Pulmonary artery endothelial cell (primary cell): Measurements from ENCODE around the gene MLYCD. TPM values are rescaled to one million over a fixed set of nuclear protein-coding genes. Genes with fewer than 3 reads are reported as not detected.

ENCODE experiments used
- DNase-seq: peaks from one replicate; pipeline ENCODE4 v3.0.0-alpha.2; 2011; ENCODE audit warnings: low read depth, low spot score
- total RNA-seq: library from RNA; depleted of rRNA; stranded (reverse); fragments of >200 nt; gene quantifications from 2 replicates; pipeline ENCODE4 v1.2.3, GENCODE V29; 2014

The MLYCD gene
- total RNA-seq, 1 donor from 2014 or later = 2.2 TPM

DNA sequence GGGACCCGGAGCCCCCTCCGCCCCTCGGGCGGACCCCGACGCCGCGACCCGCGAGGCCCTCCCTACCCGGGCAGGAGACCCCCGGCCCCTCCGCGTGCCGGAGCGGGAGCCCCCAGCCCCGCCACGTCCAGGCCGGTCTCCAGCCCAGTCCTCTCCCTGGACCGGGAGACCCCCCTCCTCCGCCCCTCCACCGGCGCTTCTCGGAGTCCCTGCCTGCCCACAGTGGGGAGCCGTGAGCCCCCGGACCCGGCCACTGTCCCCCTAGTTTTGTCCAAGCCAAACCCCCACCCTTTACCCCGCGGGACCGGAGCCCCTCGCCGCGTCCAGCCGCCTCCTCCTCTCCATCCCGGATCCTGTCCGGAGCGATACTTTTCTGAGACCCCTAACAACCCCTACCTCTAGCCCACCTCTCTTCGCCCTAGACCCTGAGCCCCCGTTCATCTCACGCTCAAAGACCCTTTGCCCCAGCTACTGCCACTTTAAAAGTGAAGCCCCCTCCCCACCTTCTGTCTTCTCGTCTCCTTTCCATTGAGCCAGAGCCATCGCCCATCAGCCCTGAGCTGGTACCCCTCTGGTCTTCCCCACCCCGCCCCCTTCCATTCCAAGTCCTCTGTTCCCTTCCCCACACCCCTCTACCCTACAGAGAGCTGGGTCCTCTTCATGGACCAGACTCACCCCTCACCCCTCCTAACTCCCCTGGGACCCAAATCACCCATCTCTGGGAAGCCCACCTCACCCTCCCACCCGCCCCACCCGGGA is 70.2 kb downstream of the MLYCD start:
- no peak for DNase-seq

DNA sequence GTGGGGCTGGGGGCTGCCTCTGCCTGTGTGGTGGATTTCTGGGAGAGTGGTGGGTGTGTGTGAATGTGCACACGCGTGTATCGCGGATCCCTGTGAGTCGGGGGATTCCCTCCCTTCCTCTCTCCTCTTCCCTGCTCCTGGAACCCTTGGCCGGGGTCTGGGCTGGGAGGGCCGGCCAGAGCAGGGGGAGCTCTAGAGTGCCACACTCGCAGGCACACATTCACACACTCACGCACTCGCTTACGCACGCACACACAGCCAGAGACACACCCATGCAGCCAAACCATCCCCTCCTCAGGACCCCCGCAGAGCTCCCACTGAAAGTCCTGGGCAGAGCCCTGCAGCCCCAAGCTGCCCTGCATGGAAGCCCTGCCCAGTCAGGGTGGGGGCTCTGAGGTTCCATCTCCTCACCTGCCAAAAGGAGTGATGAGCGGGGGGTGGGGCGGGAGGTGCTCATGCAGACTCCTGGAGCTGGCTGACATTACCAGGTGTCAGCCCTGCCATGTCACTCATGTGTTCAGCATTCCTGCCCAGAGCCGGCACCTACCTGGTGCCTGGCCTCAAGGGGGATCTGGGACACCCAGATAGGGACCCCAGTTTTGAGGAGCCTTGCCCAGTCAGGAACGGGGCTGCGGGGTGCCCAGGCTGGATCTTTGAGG is 71.0 kb downstream of the MLYCD start:
- DNase-seq = no peak

DNA sequence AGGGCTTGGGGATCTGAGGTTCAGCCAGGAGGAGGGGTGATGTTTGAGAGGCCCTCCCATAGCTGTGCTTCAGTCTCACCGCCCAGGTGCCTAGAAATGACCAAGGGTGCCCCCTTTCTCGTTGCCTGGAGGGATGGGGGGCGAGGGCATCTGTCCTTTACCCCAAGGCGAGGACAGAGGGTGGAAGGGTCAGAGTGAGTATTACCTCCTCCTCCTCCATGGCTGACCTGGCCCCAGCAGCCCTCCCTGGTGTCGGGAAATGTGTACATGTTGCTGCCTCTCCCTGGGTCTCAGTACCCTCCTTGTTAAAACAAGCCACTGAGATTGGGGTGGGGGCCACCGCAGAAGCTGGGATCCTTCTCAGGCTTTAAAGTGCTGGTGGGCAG is 71.5 kb downstream of the MLYCD start:
- DNase-seq = no peak

DNA sequence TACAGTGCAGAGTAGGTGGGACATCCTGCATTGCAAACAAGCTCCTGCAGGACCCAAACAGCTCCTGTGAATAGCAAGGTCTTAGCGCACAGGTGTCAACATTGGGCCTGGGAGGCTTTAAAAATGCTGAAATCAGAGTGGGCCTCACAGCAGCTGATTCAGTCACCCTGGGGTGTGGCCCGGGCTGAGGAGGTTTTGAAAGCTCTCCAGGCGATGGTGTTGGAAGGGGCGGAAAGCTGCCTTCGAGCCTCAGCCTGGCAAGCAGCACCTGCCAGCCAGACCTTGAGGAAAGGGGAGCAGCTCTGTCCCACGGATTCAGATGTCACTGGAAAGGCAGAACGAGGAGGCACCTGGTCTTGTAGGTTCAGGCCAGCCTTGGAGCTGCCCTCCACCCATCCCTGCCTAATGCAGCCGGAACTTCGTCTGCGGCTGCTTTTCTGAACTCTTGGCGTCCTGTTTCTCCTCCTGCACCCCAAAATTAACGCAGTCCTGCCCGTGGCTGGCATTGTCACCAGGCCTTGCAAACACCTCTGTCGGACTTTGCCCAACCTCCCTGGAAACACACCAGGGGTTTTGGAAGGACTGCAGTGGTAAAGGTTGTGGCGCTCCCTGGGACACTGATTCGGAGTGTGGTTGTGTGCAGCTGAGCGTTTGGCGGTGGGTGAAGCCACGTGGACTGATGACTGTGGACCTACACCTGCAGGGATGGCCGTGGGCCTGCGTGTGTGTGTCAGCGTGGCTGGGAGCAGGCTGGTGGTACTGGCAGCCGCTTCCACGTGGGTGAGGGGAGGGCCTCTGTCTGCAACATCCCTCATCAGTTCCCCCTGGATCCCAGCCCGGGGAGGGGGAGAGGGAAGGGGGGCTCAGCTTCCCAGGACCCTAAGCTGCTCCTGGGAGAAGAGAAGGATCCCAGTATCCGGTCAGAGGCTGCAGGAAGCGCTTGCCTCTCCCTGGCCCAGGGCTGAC is 72.5 kb downstream of the MLYCD start:
- DNase-seq = no peak

DNA sequence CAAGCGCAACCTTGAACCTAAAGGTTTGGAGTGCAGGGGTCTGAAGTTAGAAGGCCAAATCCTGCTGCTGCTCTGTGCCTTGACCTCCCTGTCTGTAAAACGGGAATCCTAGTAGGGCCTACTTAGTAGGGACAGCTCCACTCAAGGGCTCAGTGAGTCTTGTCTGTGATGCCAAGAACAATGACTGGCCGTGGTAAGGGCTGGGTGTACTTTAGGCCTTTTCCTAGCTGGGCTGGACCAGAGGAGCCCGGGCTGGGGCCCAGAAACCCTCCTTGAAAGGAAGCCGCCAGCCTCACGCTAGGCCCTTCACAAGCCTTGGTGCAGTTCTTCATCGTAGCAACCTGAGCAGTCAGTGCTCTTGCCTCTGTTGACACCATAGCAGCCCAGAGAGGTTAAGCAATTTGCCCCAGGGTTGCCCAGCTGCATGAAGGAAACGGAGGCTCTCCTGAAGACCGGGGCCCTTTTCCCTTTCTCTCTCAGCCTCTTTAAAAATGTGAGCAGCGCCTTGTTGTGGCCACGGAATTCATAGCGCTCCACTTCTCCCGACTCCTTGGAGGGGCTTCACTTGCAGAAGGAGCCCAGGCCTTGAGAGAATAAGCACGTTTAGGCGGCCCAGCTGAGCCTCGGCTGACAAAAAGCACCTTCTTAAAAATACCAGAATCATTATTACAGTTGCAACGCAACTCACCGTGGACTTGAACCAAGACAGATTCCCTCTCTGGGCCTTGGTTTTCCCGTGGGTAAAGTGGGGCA is 73.5 kb downstream of the MLYCD start:
- DNase-seq = no peak

DNA sequence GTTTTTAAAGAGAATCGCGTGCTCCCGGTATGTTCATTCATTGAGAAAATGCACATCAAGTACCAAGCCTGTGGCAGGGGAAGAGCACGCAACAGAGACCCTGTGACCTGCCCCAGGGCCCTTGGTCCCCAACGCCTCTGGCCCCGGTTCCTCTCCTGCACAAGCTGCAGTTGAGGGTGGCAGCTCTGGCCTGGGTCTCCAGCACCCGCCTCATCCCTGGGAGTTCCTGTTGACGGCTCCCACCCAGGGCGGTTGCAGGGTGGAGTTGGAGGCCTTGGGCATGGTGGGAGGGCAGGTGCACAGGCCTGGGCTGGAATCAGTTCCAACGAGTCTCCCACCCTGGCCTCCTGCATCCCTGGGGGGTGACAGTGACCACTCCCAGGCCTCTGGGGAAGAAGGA is 74.2 kb downstream of the MLYCD start:
- DNase-seq = no peak

DNA sequence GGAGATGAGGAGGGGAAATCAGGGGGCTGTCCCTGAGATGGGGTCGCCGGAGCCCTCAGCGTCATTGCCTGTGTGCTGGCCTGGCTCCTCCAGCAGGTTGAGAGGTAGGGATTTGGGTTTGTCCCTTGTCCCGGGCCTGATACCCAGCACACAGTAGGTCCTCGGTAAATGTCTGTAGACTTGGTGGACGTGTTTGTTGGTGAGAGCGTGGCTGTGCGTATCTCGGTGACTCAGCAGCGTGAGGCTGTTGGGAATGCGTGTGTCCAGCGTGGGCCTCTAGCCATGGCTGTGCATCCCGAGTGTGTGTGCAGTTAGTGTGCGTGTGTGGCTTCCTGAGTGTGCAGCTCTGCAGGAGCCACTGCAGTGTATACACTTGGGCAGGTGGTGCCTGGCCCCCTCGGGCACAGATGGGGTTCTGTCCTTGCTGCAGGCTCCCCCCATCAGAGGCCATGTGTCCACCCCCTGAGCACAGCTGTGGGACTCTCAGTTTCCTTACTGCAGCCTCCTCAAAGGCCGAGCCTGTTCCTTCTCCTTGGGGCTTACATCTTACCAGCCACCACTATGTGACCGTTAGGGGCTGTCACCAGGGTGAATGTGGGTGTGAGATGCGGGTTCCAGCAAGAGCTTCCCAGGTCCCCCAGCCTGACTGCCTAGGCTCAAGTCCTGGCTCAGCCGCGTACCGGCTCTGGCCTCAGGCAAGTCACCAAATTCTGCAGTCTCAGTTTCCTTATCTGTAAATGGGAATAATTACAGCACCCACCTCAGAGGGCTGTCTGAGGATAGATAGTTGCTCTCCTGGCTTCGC is 74.9 kb downstream of the MLYCD start:
- DNase-seq = no peak

DNA sequence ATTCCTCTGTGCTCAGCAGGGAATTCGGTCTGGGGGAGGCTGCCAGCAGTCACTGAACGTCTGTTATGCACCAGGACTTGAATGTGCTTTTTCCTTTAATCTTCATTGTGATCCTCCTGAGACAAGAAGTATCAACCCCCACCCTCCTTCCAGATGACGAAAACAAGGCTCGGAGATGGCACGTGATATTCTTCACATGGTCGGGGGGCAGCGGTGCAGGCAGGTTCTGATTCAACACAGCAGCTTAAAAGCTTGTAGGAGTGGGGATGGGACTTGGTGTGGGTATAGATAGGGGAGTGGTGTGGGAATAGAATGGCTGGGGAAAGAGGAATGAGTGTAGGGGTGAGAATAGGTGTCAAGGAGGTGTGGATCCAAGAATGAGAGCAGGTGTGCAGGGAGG is 75.6 kb downstream of the MLYCD start:
- no peak for DNase-seq

DNA sequence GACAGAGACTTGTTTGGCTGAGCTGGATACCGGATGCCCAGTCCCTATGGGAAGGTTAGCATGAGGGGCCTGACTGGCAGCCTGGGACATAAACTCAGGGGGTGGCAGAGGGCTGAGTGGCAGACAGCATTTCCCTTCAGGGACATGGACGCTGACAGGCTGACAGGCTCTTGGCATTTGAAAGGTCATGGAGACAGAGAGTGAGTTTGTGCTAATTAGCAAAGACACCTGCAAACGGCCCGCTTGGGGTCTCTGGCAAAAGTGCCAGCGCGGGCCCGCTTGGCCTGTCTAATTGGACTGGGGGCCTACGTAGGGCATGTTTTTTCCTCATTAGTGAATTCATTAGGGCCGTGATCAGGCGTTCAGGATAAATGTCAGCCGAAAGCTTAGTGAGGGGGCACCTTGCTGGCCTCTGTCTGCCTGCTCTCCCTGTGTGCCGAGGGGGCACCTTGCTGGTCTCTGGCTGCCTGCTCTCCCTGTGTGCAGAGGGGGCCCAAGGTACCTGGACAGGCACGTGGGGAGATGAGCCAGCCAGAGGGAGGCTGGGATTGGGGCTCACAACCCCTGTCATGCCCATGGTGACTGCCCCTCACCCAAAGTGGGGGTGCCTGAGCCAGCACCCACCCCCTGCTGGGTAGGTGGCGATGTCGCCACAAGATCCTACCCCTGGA is 76.8 kb downstream of the MLYCD start:
- DNase-seq = no peak

Other genes with a start within 250 kb of the MLYCD start
- gene HSBP1, start 91.1 kb upstream of the MLYCD start, total RNA-seq = 130 and 143 TPM in 2 replicates
- gene OSGIN1, start 54.1 kb downstream of the MLYCD start, total RNA-seq = 1.7 and 2.8 TPM in 2 replicates
- gene NECAB2, start 69.1 kb downstream of the MLYCD start, total RNA-seq = 0.04 and 0.20 TPM in 2 replicates
- gene SLC38A8, start 143.7 kb downstream of the MLYCD start, total RNA-seq = not detected in 2 replicates
- 127 and 145 TPM in 2 replicates for gene MBTPS1, start 217.8 kb downstream of the MLYCD start, total RNA-seq
- 25.6 and 30.1 TPM in 2 replicates for gene HSDL1, start 246.1 kb downstream of the MLYCD start, total RNA-seq
- gene DNAAF1, start 246.2 kb downstream of the MLYCD start, total RNA-seq = under 0.01 and 0.07 TPM in 2 replicates